HG03565 (cell line): ENCODE results near the gene CDK19.
"Not testable (repeated sequence)": the region's sequence is repeated elsewhere in the genome, so short reads cannot be mapped to it uniquely, and the experiment has no call there.

ENCODE experiments used
- ATAC-seq: cut with Tn5 transposase; IDR thresholded peaks from one replicate; pipeline ENCODE4 v1.9.1; 2021; ENCODE audit warnings: mild to moderate bottlenecking, moderate library complexity; ENCODE audit not compliant: unreplicated experiment

Gene CDK19

DNA sequence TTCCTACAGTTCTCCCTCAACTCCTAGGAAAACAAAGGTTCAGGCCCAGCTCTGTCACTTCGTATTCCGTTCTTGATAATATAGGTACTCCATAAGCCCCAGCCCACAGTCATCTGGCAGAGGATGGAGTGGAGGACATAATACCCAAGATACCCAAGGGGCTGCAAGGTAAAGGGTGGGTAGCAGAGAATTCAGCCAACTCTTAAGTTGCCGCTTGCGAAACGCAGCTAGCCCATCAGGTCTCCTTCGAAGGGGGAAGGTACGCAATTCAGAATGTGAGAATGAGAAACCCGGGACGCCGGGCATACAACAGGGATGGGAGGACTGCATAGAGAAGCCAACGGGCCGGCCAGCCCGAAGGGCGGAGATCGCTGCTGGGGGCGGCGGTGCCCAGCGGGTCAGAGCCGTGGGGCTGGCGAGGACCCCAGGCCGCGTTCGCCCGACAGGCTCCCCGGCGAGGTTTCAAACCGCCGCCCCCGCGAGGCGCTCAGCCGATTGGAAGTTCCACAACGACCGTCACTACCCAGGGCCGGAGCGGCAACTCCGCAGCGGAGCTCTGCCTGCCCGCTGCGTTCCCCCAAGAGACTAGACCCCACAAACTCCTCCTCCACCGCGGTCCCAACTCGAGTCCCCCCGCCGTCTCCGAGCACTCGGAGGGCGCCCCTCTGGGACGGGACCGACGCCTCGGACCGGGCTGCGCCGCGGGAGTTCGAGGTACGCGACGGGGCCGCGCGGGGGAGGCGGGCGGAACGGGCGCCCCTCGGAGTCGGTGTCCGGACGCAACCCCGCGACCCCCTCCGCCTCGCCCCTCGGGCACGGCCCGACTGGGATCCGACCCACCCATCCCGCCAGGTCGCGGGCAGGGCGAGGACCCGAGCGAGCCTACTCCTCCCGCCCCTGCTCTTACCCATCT is 911 bp downstream of the CDK19 start:
- ATAC-seq: no peak

DNA sequence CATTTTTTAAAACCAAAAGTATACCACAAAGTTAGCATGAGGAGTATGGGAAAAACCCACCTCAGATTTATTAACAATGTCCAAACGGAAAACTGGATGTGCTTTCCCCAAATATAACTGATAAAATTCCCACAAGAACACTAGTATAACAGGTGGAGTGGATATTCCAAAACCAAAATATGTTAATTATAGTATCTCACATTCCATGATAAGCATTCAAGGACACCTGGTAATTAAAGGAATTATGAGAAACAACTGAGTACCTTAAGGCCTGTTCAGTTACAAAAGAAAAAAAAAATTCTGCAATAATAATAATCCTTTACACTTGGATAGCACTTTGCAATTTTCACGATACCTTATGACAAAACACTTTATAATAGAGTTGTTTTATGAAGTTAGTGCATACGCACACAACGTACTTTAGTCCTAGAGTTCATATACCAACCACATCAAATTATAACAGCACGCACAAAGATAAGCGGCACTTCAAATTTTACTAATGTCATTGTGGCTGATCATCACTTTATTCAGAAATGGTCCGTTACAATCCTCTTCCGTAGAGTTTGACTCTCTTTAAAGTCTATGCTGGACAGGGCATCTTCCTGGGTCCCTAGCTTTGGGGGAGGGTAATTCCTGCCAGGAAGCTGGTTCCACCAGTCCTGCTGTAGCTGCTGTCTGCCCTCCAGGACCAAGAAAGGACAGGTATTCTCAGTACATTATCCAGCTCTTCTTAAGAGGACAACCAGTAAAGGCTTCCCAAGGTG is 1.7 kb downstream of the CDK19 start:
- ATAC-seq: no peak

DNA sequence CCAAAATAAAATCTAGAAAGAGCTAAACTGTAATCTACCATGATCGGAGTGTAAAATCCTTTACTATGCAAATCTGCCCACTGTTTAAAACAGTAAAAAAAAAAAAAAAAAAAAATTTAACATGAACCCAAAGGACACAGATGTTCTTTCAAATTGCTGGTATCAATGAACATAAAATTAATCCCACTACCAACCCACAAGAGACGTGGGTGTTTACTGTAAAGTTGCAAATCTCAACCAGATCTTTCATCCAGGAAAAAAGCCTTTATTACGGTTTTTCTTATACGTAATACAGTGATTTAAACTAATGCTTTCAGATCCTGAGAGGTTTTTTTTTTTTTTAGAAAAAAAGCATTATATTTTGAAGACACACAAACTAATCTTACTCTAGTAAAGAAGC is 2.5 kb downstream of the CDK19 start:
- ATAC-seq: no peak

DNA sequence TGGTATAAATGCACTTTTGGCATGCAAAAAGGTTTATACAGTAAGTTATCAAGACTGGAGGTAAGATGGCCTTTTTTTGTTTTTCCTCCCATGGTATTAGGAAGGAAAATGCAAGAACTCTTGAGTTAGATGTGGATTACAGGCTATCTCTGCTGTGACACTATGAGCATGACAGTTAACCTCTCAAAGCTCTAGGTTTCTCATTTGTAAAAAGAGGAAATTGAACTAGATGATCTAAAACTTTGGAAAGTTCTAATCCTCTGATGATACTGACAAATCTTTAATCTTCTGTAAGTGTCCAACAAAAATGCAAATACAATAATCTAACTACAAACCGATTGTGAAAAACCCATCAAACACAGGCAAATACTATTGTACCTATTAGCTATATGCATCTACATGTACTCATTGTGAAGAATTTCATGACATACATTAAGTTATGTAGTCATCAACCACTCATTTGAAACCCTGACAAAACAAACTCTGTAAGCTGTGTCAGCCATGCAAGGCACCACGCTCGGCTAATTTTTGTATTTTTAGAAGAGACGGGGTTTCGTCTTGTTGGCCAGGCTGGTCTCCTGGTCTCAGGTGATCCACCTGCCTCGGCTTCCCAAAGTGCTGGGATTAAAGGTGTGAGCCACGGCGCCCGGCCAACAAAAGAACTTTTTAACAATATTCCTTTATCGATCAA is 4.2 kb downstream of the CDK19 start:
- peak; percentile 30 for ATAC-seq

DNA sequence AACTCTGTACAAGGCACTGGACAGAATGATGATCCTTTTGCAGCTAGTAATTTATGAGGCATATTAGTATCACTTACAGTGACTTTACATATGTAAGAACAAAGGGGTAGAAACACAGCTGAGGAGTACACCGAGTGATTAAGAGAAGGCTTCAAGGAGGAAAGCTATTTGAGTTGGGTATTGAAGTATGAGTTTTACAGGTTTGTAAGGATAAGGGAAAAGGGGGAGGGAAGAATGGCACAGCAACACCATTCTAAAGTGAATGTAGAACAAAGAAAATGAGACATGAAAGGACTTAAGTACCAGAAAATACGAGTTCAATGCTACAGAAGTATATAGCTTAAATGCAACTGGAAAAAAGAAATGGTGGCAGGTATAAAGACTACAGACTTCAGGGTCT is 5.5 kb downstream of the CDK19 start:
- no peak for ATAC-seq

DNA sequence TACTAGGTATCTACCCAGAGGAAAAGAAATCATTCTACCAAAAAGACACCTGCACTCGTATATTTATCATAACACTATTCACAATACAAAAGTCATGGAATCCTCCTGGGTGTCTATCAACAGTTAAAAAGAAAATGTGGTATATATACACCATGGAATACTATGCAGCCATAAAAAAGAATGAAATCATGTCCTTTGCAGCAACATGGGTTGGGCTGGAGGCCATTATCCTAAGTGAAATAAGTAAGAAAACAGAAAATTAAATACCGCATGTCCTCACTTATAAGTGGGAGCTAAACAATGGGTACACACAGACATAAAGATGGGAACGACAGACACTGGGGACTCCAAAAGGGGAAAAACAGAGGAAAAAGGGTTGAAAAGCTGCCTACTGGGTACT is 13.1 kb downstream of the CDK19 start:
- ATAC-seq: not testable (repeated sequence)

DNA sequence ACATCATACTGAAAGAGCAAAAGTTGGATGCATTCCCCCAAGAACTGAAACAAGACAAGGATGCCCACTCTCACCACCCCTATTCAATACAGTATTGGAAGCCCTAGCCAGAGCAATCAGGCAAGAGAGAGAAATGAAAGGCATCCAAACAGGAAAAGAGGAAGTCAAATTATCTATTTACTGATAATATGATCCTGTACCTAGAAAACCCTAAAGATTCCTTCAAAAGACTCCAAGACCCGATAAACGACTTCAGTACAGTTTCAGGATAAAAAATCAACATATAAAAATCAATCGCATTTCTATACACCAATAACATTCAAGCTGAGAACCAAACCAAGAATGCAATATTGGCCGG is 14.5 kb downstream of the CDK19 start:
- no peak for ATAC-seq

DNA sequence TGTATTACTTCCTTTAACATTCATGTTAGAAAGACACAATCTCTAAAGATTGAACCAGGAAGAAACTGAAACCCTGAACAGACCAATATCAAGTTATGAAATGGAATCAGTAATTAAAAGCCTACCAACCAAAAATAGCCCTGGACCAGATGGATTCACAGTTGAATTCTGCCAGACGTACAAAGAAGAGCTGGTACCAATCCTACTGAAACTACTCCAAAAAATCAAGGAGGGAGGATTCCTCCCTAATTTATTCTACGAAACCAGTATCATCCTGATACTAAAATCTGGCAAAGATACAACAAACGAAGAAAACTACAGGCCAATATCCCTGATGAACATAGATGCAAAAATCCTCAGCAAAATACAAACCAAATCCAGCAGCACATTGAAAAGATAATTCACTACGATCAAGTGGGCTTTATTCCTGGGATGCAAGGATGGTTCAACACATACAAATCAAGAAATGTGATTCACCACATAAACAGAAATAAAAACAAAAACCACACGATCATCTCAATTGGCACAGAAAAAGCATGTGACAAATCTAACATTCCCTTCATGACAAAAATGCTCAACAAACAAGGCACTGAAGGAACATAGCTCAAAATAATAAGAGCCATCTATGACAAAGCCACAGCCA is 15.0 kb downstream of the CDK19 start:
- ATAC-seq: no peak

DNA sequence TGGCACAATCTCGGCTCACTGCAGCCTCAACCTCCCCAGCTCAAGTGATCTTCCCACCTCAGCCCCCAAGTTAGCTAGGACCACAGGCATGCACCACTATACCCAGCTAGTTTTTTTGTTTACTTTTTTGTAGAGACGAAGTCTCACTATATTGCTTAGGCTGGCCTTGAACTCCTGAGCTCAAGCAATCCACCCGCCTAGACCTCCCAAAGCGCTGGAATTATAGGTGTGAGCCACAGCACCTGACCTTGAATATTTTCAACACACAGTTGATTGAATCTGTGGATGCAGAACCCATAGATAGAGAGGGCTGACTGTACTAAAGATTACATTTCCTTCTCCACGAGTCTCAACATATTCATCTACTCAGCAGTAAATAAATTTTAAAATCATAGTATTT is 15.6 kb downstream of the CDK19 start:
- ATAC-seq: no peak

DNA sequence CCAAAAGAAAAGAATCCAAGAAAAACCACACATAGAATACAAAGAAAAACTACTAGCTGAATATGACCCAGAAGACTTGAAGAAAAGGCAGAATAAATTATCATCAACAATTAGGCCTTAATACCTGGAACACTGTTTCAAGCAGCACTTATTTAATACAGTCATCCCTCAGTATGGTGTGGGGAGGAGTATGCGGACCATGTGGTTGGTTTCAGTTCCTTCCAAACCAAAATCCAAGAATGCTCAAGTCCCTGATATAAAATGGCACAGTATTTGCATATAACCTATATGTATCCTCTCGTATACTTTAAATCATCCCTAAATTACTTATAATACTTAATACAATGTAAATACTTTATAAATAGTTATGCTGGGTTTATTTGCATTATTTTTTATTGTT is 16.1 kb downstream of the CDK19 start:
- ATAC-seq: peak; percentile 43

DNA sequence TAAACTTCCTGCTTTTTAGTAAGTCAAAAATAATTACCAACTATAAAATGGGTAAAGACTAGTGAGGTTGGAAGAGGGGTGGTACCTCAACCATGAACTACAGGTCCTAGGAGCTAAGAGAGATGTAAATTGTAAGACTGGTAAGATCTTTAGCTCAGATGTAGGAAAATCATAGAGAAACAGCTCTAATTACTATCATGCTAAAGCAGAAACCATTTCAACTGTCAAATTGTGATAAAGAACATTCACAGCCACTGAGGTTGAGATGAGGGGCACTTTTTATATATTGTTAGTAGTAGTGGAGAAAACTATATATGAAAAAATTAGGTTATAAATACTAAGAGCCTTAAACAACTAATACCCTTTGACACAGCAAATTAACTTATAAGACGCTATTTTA is 20.0 kb downstream of the CDK19 start:
- no peak for ATAC-seq

DNA sequence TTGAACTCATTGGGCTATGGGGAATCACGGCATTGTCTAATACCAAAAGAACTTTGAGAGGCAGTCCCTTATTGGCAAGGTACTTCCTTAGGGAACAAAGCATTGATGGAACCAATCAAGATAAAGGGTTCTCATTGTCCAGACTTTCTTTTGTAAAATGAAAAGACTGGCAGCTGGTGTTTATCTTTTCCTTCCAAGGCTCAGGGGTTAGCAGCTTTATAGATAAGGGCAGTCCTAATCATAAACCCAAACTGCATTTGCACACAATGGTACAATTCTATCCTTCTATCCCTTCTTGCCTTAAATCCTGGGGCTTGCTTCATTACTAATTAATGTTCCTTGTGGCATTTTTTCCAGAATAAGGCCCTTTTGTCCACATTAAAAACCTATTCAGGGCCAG is 28.6 kb downstream of the CDK19 start:
- no peak for ATAC-seq

DNA sequence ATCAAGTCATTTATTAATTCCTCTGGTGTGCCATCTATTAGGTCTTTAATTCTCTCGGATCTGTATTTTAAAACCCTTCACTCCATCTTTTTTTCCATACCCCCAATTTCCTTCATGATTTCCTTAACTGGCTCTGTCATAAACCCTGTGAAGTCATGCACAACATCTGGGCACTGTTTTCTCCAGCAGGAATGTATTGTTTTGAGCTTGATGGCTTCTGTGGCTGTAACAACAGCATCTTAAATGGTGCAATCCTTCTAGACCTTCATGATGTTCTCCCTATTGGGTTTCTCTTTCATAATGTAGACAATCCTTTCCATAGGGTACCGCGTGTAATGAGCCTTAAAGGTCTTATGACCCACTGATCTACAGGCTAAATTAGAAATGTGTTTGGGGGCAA is 29.0 kb downstream of the CDK19 start:
- ATAC-seq: no peak

DNA sequence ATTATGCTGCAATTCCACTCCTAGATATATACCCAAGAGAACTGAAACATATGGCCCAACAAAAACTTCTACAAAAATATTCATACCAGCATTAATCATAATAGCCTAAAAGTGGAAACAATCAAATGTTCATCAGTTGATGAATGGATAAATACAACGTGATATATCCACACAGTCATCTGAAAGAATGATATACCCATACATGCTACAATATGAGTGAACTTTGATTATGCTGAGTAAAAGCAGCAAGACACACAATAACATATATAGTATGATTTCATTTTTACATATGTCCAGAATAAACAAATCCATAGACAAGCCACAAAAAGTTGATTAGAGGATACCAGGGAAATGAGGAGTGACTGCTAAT is 30.7 kb downstream of the CDK19 start:
- ATAC-seq: no peak

DNA sequence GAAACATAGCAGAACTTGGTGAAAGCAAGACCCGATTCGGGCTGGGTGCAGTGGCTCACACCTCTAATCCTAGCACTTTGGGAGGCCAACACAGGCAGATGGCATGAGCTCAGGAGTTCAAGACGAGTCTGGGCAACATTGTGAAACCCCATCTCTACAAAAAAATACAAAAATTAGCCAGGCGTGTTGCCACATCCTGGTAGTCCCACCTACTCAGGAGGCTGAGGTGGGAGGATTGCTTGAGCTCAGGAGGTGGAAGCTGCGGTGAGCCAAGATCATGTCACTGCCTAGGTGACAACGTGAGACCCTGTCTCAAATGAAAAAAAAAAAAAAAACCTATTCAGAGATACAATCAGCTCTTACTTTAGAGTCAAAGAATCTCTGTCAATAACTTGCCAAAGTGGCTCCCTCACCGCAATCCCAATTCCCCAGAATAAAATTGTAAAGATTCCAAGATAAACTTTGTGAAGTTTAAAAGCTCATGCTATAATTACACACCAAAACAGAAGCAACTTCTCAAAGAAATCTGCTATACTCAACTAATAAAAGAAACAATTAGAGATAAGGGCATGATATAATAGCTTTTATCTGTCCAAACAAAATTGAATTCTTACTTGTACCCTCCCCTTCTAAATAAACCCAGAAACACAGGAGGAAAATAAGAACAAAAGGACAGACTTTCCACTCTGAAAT is 33.6 kb downstream of the CDK19 start:
- no peak for ATAC-seq

DNA sequence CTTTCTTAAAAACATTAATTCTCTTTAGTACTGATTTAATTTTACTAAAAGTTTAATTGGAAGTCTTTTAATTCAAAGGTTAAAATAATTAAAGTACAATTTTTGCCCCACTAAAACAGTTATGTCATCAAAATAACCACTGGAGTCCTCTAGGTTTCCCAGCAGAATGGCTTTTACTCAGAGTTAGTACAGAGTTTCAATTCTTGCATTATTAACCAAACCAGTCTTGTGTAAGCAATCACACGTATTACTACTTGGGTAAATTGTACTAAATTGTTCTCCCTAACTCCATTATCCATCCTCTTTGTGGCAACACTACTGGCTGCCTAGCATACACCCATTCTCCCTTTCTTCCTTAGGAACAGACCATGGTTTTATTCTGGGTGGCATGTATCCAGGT is 36.9 kb downstream of the CDK19 start:
- ATAC-seq: no peak

DNA sequence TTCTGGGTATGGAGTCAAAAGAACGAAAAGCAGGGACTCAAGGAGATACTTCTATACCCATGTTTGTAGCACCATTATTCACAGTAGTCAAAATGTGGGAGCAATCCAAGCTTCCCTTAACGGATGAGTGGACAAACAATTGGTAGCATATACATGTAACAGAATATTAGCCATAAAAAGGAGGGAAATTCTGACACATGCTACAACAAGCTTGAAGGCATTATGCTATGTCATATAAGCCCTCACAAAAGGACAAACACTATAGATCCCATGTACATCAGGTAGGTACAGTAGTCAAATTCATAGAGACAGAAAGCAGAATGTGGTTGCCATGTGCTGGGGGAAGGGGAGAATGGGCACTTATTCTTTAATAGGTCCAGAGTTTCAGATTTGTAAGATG is 37.6 kb downstream of the CDK19 start:
- no peak for ATAC-seq

DNA sequence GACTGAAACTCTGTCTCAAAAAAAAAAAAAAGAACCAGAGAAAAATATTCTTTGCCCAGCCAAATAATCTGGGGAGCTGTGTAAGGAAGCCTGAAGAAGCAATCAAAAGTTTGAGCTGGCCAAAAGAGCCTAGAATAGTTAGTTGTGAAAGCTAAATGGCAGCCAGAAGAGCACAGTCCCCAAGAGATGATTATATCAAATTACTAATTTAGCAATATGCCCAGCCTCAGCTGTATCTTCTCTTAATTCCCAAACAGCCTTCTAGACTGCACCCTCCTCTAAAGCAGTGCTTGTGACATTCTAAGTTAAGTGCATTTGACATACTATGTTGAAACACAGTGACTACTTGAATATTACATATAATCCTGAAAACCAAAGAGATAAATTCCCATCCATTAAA is 38.9 kb downstream of the CDK19 start:
- no peak for ATAC-seq

DNA sequence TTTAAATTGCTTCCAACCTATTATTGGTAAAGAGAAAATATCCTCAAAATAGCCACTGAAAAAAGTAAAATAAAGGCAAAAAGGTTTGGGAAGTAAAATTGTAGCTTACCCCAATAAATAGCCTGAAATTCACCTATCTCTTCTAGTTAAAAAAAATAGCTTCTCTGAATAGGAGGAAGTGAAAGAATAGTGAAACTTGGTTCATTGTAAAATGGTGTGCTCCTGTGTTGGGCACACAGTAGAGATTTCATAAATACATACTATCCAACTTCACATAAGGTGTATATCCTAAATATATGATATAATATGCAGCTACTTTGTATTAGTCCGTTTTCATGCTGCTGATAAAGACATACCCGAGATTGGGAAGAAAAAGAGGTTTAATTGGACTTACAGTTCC is 45.3 kb downstream of the CDK19 start:
- ATAC-seq: no peak

DNA sequence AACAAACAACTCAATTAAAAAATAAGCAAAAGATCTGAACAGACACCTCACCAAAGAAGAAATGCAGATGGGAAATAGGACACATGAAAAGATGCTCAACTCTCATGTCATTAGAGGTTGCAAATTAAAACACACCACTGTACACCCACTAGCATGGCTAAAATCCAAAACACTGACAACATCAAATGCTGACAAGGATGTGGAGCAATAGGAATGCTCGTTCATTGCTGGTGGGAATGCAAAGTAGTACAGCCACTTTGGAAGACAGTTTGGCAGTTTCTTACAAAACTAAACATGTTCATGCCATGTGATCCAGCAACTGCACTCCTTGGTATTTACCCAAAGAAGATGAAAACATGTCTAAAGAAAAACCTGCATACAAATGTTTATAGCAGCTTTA is 47.2 kb downstream of the CDK19 start:
- no peak for ATAC-seq

DNA sequence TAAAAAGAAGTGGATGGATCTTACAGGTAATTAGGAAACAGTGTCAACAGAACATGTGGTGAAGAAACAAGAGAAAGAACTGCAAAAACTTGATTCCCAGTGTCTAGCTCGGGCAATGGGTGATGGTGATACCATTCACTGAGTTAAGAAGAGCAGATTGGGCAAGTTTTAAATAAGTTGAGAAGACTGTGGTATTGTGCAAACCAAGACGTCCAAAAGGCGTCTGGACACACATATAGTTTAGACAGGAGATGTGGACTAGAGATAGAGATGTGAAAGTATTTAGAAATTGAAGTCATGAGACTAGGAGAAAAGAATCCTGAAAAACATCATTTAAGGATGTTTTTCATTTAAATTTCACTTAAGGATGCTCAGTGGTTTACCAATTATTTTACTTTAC is 53.9 kb downstream of the CDK19 start:
- no peak for ATAC-seq
